Central memory CD8-positive, alpha-beta T cell (primary cell): ENCODE data around the gene CNTN2.

Experiments used
- ATAC-seq: fragments of 150-1000 bp; cut with Tn5 transposase; replicated peaks from 2 replicates; pipeline ENCODE4 v1.10.0; 2022; ENCODE audit warnings: mild to moderate bottlenecking, moderate FRiP score, moderate number of reproducible peaks; ENCODE audit not compliant: poor library complexity, severe bottlenecking; ENCODE audit errors: extremely low read depth
- DNase-seq, 2 donors: peaks; one replicate each; pipeline ENCODE4 v3.0.0; 2021; ENCODE audit warnings: low spot score in 2 of 2
- H3K27ac Mint-ChIP-seq: one replicate; pipeline ENCODE4 v1.8.0; 2022; ENCODE audit warnings: low read depth, mild to moderate bottlenecking, moderate library complexity, mixed read lengths
- H3K27me3 Mint-ChIP-seq: one replicate; pipeline ENCODE4 v1.8.0; 2022; ENCODE audit warnings: mixed read lengths
- H3K36me3 Mint-ChIP-seq: one replicate; pipeline ENCODE4 v1.8.0; 2022; ENCODE audit warnings: mild to moderate bottlenecking, moderate library complexity, mixed read lengths; ENCODE audit not compliant: insufficient read depth
- H3K4me1 Mint-ChIP-seq: one replicate; pipeline ENCODE4 v1.8.0; 2022; ENCODE audit warnings: mixed read lengths
- H3K4me3 Mint-ChIP-seq: one replicate; pipeline ENCODE4 v1.8.0; 2022; ENCODE audit warnings: mild to moderate bottlenecking, moderate library complexity, mixed read lengths
- H3K9me3 Mint-ChIP-seq: one replicate; pipeline ENCODE4 v1.8.0; 2022; ENCODE audit warnings: mixed read lengths

The CNTN2 gene

GRCh38 chr1:205061665-205062069, 18.7 kb downstream of the CNTN2 start:
- peak; percentile 52 to 53 for DNase-seq
- H3K27ac Mint-ChIP-seq, result no peak overlapping the region

GRCh38 chr1:205062319-205062718, 19.3 kb downstream of the CNTN2 start:
- Mint-ChIP-seq H3K27me3 (peaks cover 11% of the 10 kb centered on the region), H3K36me3 (peaks cover 1% of the 10 kb centered on the region), H3K4me1 (peaks cover 6% of the 10 kb centered on the region), H3K27ac (no peak overlapping the region), H3K4me3 (no peak overlapping the region), H3K9me3 (no peaks in the 10 kb centered on the region)
- DNase-seq (no peak), ATAC-seq (no peak)

More at GRCh38 chr1:205061665-205062069, 18.7 kb downstream of the CNTN2 start:
- Mint-ChIP-seq H3K4me3 (no peak overlapping the region), H3K36me3 (peaks cover 1% of the 10 kb centered on the region), H3K27me3 (peaks cover 11% of the 10 kb centered on the region), H3K4me1 (peaks cover 6% of the 10 kb centered on the region), H3K9me3 (no peaks in the 10 kb centered on the region)
- ATAC-seq, result no peak

- no peaks in the 10 kb centered on the region for H3K9me3 Mint-ChIP-seq
Observed at GRCh38 chr1:205062895-205063294, 19.9 kb downstream of the CNTN2 start.

GRCh38 chr1:205064301-205064700, 21.3 kb downstream of the CNTN2 start:
- peaks cover 6% of the 10 kb centered on the region for H3K4me1 Mint-ChIP-seq
- no peak for DNase-seq
- ATAC-seq, result no peak
- H3K36me3 Mint-ChIP-seq, result peaks cover 1% of the 10 kb centered on the region
- H3K9me3 Mint-ChIP-seq, result no peaks in the 10 kb centered on the region
- peaks cover 11% of the 10 kb centered on the region for H3K27me3 Mint-ChIP-seq
- H3K4me3 Mint-ChIP-seq, result no peak overlapping the region
- H3K27ac Mint-ChIP-seq, result no peak overlapping the region

More at GRCh38 chr1:205062895-205063294, 19.9 kb downstream of the CNTN2 start:
- Mint-ChIP-seq H3K27ac (no peak overlapping the region), H3K36me3 (peaks cover 1% of the 10 kb centered on the region), H3K27me3 (peaks cover 11% of the 10 kb centered on the region), H3K4me1 (peaks cover 6% of the 10 kb centered on the region), H3K4me3 (no peak overlapping the region)
- ATAC-seq (no peak), DNase-seq (no peak)

- H3K27me3 Mint-ChIP-seq, result peaks cover 11% of the 10 kb centered on the region
- no peak overlapping the region for H3K4me3 Mint-ChIP-seq
- no peak for DNase-seq
- no peaks in the 10 kb centered on the region for H3K9me3 Mint-ChIP-seq
- no peak for ATAC-seq
- peaks cover 6% of the 10 kb centered on the region for H3K4me1 Mint-ChIP-seq
- H3K36me3 Mint-ChIP-seq, result peaks cover 1% of the 10 kb centered on the region
- H3K27ac Mint-ChIP-seq, result no peak overlapping the region
Observed at GRCh38 chr1:205064741-205065316, 21.8 kb downstream of the CNTN2 start.

- H3K27me3 Mint-ChIP-seq, result peaks cover 11% of the 10 kb centered on the region
- peaks cover 6% of the 10 kb centered on the region for H3K4me1 Mint-ChIP-seq
- H3K9me3 Mint-ChIP-seq, result no peaks in the 10 kb centered on the region
- H3K27ac Mint-ChIP-seq, result no peak overlapping the region
- no peak for DNase-seq
- no peak for ATAC-seq
- peaks cover under 1% of the 10 kb centered on the region for H3K36me3 Mint-ChIP-seq
- no peak overlapping the region for H3K4me3 Mint-ChIP-seq
Observed at GRCh38 chr1:205065666-205066065, 22.7 kb downstream of the CNTN2 start.

- no peaks in the 10 kb centered on the region for H3K9me3 Mint-ChIP-seq
- DNase-seq (no peak), ATAC-seq (no peak)
- H3K36me3 Mint-ChIP-seq, result no peaks in the 10 kb centered on the region
- no peak overlapping the region for H3K27ac Mint-ChIP-seq
- peaks cover 6% of the 10 kb centered on the region for H3K4me1 Mint-ChIP-seq
- H3K27me3 Mint-ChIP-seq, result peaks cover 11% of the 10 kb centered on the region
- H3K4me3 Mint-ChIP-seq, result no peak overlapping the region
Observed at GRCh38 chr1:205066141-205066818, 23.3 kb downstream of the CNTN2 start.

GRCh38 chr1:205067031-205067430, 24.0 kb downstream of the CNTN2 start:
- DNase-seq, result no peak
- no peaks in the 10 kb centered on the region for H3K4me1 Mint-ChIP-seq
- no peaks in the 10 kb centered on the region for H3K36me3 Mint-ChIP-seq
- no peak overlapping the region for H3K27ac Mint-ChIP-seq
- no peaks in the 10 kb centered on the region for H3K9me3 Mint-ChIP-seq
- ATAC-seq, result no peak
- H3K27me3 Mint-ChIP-seq, result peaks cover 11% of the 10 kb centered on the region
- no peak overlapping the region for H3K4me3 Mint-ChIP-seq

- no peak for DNase-seq
- Mint-ChIP-seq H3K4me1 (no peaks in the 10 kb centered on the region), H3K4me3 (no peak overlapping the region), H3K36me3 (no peaks in the 10 kb centered on the region), H3K27ac (no peak overlapping the region), H3K27me3 (peaks cover 11% of the 10 kb centered on the region), H3K9me3 (no peaks in the 10 kb centered on the region)
- no peak for ATAC-seq
Observed at GRCh38 chr1:205068001-205068400, 25.0 kb downstream of the CNTN2 start.

GRCh38 chr1:205068457-205069040, 25.5 kb downstream of the CNTN2 start:
- peaks cover 11% of the 10 kb centered on the region for H3K27me3 Mint-ChIP-seq
- no peak overlapping the region for H3K4me3 Mint-ChIP-seq
- no peaks in the 10 kb centered on the region for H3K9me3 Mint-ChIP-seq
- no peak overlapping the region for H3K27ac Mint-ChIP-seq
- no peaks in the 10 kb centered on the region for H3K4me1 Mint-ChIP-seq
- no peak for ATAC-seq
- DNase-seq, result no peak
- H3K36me3 Mint-ChIP-seq, result no peaks in the 10 kb centered on the region

- Mint-ChIP-seq H3K36me3 (no peaks in the 10 kb centered on the region), H3K9me3 (no peaks in the 10 kb centered on the region), H3K27me3 (peaks cover 9% of the 10 kb centered on the region), H3K27ac (no peak overlapping the region), H3K4me1 (no peaks in the 10 kb centered on the region), H3K4me3 (no peak overlapping the region)
- DNase-seq (no peak), ATAC-seq (no peak)
Observed at GRCh38 chr1:205069371-205070125, 26.5 kb downstream of the CNTN2 start.

- Mint-ChIP-seq H3K4me1 (no peaks in the 10 kb centered on the region), H3K27ac (no peak overlapping the region), H3K9me3 (no peaks in the 10 kb centered on the region), H3K36me3 (no peaks in the 10 kb centered on the region), H3K27me3 (no peaks in the 10 kb centered on the region), H3K4me3 (no peak overlapping the region)
- no peak for DNase-seq
- ATAC-seq, result no peak
Observed at GRCh38 chr1:205071028-205071409, 28.0 kb downstream of the CNTN2 start.
